Prostate gland (tissue), 2 donors: ENCODE data around the gene FURIN.
"Not testable (repeated sequence)": the region's sequence is repeated elsewhere in the genome, so short reads cannot be mapped to it uniquely, and the experiment has no call there.

Experiments used
- POLR2A ChIP-seq: fragments of 450-650 bp; IDR thresholded peaks from one replicate; pipeline ENCODE4 v1.6.1; 2016; ENCODE audit warnings: antibody characterized with exemption, mild to moderate bottlenecking
- POLR2AphosphoS5 ChIP-seq: sonication (generic); formaldehyde crosslinking; IDR thresholded peaks from one replicate; pipeline ENCODE4 v1.6.1; 2017; ENCODE audit warnings: antibody characterized with exemption
- TF ChIP-seq, protein P1 (sequence below), 4 experiments: fragments of 200-600 bp in 2 of 4; fragments of 450-650 bp in 2 of 4; sonication (generic) in 2 of 4; IDR thresholded peaks; 1 replicate in 3 of 4; 2 replicates in 1 of 4; pipeline ENCODE4 v1.5.1; 2016 to 2019; ENCODE audit warnings: antibody characterized with exemption in 4 of 4, mild to moderate bottlenecking in 2 of 4, moderate library complexity in 2 of 4

DNA sequence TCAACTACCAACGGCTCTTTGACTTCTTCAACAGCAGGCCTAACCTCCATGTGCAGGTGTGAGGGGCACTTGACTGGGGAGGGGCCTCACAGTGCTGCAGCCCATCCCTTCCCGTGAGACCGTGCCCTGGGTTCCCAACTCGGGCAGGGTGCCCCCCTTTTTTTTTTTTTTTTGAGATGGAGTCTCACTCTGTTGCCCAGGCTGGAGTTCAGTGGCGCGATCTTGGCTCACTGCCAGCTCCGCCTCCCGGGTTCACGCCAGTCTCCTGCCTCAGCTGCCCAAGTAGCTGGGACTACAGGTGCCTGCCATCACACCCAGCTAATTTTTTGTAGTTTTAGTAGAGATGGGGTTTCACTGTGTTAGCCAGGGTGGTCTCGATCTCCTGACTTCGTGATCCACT, 41.1 kb downstream of the FURIN start:
- TF ChIP-seq, protein P1, sequence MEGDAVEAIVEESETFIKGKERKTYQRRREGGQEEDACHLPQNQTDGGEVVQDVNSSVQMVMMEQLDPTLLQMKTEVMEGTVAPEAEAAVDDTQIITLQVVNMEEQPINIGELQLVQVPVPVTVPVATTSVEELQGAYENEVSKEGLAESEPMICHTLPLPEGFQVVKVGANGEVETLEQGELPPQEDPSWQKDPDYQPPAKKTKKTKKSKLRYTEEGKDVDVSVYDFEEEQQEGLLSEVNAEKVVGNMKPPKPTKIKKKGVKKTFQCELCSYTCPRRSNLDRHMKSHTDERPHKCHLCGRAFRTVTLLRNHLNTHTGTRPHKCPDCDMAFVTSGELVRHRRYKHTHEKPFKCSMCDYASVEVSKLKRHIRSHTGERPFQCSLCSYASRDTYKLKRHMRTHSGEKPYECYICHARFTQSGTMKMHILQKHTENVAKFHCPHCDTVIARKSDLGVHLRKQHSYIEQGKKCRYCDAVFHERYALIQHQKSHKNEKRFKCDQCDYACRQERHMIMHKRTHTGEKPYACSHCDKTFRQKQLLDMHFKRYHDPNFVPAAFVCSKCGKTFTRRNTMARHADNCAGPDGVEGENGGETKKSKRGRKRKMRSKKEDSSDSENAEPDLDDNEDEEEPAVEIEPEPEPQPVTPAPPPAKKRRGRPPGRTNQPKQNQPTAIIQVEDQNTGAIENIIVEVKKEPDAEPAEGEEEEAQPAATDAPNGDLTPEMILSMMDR (IDR thresholded peaks at IDR 0.05) = not testable (repeated sequence)
- not testable (repeated sequence) for TF ChIP-seq POLR2A, POLR2AphosphoS5
